ENCODE results near the gene HTR6. TPM values are rescaled to one million over a fixed set of nuclear protein-coding genes. Genes with fewer than 3 reads are reported as not detected.
"Not testable (repeated sequence)": the region's sequence is repeated elsewhere in the genome, so short reads cannot be mapped to it uniquely, and the experiment has no call there.

Gene HTR6
- total RNA-seq, 1 experiment from 2014 or later = 0.10 TPM

DNA sequence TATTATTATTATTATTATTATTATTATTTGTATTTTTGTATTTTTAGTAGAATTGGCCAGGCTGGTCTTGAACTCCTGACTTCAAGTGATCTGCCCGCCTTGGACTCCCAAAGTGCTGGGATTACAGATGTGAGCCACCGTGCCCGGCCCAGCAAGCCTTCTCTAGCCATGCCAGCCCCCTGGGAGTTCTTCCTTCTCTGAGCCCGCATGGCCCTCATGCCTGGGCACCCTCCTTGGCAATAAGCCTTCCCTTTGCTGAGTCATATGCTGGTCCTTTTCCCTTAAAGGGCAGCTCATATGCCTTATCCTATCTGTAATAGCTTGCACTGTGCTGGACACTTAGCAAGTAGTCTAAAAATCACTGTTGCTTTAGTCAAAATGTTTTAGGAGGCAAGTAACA, 29.0 kb upstream of the HTR6 start:
- no TSS peak for BruUV-seq (replicated peaks)
- ATAC-seq = no peak

DNA sequence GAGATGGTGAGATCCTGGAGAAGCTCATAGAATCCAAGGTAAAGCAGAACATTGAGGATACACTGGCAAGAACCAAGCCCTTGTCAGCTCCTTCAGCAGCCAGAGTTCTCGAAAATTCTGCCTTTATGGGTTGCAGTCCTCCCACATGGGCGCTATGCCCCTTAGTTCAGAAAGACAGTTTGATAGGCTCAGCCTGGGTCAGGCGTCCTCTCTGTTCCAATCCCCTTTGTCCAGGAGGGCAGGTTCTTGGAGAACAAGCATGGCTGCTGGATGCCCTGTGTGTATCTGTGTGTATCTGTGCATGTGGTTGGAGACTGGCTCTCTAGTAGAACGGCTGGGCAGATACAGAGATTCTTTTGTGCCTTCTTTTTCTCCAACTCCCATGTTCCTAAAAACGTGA, 28.6 kb upstream of the HTR6 start:
- no peak; the same call in 1 of the 2 replicates for ATAC-seq
- Histone ChIP-seq H3K36me3 (ENCODE audit: control insufficient read depth, insufficient read depth, low read length) (no peaks in the 10 kb centered on the region), H3K27ac (ENCODE audit: low read length) (no peak overlapping the region), H3K9me3 (ENCODE audit: control insufficient read depth, insufficient read depth, low read depth, low read length) (no peaks in the 10 kb centered on the region), H3K27me3 (ENCODE audit: control insufficient read depth, insufficient read depth, low read length) (no peaks in the 10 kb centered on the region), H3K4me1 (ENCODE audit: control insufficient read depth, insufficient read depth, low read length) (peaks cover 11% of the 10 kb centered on the region), H3K4me3 (ENCODE audit: low read depth in 2 of 2, low read length in 2 of 2) (no peak overlapping the region)
- no peak for DNase-seq (ENCODE audit: low read depth, low spot score)
- POLR2A ChIA-PET = no interaction called here
- intact Hi-C loops (cut with micrococcal nuclease; ENCODE audit: unreplicated experiment) = no loop called here
- in situ Hi-C loops (cut with HindIII; ENCODE audit: low pct_unique_long_range_greater_than_20kb, low sequenced_read_pairs) = no loop called here
- TF ChIP-seq, protein P1, sequence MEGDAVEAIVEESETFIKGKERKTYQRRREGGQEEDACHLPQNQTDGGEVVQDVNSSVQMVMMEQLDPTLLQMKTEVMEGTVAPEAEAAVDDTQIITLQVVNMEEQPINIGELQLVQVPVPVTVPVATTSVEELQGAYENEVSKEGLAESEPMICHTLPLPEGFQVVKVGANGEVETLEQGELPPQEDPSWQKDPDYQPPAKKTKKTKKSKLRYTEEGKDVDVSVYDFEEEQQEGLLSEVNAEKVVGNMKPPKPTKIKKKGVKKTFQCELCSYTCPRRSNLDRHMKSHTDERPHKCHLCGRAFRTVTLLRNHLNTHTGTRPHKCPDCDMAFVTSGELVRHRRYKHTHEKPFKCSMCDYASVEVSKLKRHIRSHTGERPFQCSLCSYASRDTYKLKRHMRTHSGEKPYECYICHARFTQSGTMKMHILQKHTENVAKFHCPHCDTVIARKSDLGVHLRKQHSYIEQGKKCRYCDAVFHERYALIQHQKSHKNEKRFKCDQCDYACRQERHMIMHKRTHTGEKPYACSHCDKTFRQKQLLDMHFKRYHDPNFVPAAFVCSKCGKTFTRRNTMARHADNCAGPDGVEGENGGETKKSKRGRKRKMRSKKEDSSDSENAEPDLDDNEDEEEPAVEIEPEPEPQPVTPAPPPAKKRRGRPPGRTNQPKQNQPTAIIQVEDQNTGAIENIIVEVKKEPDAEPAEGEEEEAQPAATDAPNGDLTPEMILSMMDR (IDR thresholded peaks at IDR 0.05) = no peak
- TF ChIP-seq POLR2AphosphoS5 (IDR thresholded peaks at IDR 0.05; ENCODE audit: low read depth, low read length) (no peak), TCF7L2 (IDR thresholded peaks at IDR 0.05; ENCODE audit: low read depth, low read length) (no peak), SIN3A (IDR thresholded peaks at IDR 0.05; ENCODE audit: borderline replicate concordance, insufficient read depth, low read depth, low read length) (no peak)
- BruUV-seq (replicated peaks) = no TSS peak
- CTCF ChIA-PET = no interaction called here

More for the DNA sequence above, 29.0 kb upstream of the HTR6 start:
- H3K36me3 ChIP-seq (ENCODE audit: control insufficient read depth, insufficient read depth, low read length) = no peaks in the 10 kb centered on the region
- H3K9me3 ChIP-seq (ENCODE audit: control insufficient read depth, insufficient read depth, low read depth, low read length) = no peaks in the 10 kb centered on the region
- TF ChIP-seq, protein P1 (IDR thresholded peaks at IDR 0.05) = no peak
- TF ChIP-seq TCF7L2 (IDR thresholded peaks at IDR 0.05; ENCODE audit: low read depth, low read length) (no peak), SIN3A (IDR thresholded peaks at IDR 0.05; ENCODE audit: borderline replicate concordance, insufficient read depth, low read depth, low read length) (no peak)
- TF ChIP-seq, protein P2, sequence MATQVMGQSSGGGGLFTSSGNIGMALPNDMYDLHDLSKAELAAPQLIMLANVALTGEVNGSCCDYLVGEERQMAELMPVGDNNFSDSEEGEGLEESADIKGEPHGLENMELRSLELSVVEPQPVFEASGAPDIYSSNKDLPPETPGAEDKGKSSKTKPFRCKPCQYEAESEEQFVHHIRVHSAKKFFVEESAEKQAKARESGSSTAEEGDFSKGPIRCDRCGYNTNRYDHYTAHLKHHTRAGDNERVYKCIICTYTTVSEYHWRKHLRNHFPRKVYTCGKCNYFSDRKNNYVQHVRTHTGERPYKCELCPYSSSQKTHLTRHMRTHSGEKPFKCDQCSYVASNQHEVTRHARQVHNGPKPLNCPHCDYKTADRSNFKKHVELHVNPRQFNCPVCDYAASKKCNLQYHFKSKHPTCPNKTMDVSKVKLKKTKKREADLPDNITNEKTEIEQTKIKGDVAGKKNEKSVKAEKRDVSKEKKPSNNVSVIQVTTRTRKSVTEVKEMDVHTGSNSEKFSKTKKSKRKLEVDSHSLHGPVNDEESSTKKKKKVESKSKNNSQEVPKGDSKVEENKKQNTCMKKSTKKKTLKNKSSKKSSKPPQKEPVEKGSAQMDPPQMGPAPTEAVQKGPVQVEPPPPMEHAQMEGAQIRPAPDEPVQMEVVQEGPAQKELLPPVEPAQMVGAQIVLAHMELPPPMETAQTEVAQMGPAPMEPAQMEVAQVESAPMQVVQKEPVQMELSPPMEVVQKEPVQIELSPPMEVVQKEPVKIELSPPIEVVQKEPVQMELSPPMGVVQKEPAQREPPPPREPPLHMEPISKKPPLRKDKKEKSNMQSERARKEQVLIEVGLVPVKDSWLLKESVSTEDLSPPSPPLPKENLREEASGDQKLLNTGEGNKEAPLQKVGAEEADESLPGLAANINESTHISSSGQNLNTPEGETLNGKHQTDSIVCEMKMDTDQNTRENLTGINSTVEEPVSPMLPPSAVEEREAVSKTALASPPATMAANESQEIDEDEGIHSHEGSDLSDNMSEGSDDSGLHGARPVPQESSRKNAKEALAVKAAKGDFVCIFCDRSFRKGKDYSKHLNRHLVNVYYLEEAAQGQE (IDR thresholded peaks at IDR 0.05; ENCODE audit: insufficient read depth in 1 of 2, low read depth in 2 of 2, low read length in 1 of 2) = no peak
- no peak overlapping the region for H3K4me3 ChIP-seq (ENCODE audit: low read depth in 2 of 2, low read length in 2 of 2)
- H3K27ac ChIP-seq (ENCODE audit: low read length) = no peak overlapping the region
- peaks cover 7% of the 10 kb centered on the region for H3K4me1 ChIP-seq (ENCODE audit: control insufficient read depth, insufficient read depth, low read length)
- POLR2A ChIA-PET = no interaction called here
- no peaks in the 10 kb centered on the region for H3K27me3 ChIP-seq (ENCODE audit: control insufficient read depth, insufficient read depth, low read length)
- DNase-seq (ENCODE audit: low read depth, low spot score) = no peak
- intact Hi-C loops (cut with micrococcal nuclease; ENCODE audit: unreplicated experiment) (no loop called here), in situ Hi-C loops (cut with HindIII; ENCODE audit: low pct_unique_long_range_greater_than_20kb, low sequenced_read_pairs) (no loop called here)
- CTCF ChIA-PET = no interaction called here

DNA sequence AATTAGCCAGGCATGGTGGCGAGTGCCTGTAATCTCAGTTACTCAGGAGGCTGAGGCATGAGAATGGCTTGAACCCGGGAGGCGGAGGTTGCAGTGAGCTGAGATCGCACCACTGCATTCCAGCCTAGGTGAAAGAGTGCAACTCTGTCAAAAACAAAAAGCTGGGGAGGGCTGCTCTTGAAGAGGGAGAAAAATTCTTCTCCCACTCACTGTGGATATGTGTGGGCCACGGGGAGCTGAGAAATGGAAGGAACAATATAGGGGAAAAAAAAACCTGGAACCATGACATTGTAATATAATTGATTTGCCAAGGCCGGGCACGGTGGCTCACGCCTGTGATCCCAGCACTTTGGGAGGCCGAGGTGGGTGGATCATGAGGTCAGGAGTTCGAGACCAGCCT, 27.9 kb upstream of the HTR6 start:
- DNase-seq (ENCODE audit: low read depth, low spot score); H3K27ac ChIP-seq (ENCODE audit: low read length); BruUV-seq (replicated peaks); in situ Hi-C loops (cut with HindIII; ENCODE audit: low pct_unique_long_range_greater_than_20kb, low sequenced_read_pairs); H3K9me3 ChIP-seq (ENCODE audit: control insufficient read depth, insufficient read depth, low read depth, low read length); H3K4me3 ChIP-seq (ENCODE audit: low read depth in 2 of 2, low read length in 2 of 2); intact Hi-C loops (cut with micrococcal nuclease; ENCODE audit: unreplicated experiment); ATAC-seq; H3K27me3 ChIP-seq (ENCODE audit: control insufficient read depth, insufficient read depth, low read length); CTCF ChIA-PET; POLR2A ChIA-PET; H3K36me3 ChIP-seq (ENCODE audit: control insufficient read depth, insufficient read depth, low read length): not testable (repeated sequence)
- H3K4me1 ChIP-seq (ENCODE audit: control insufficient read depth, insufficient read depth, low read length) = peaks cover 11% of the 10 kb centered on the region

Data from Panc1 (cell line).